KMS-11 (cell line): Measurements from ENCODE around the gene AKAP4.

Experiments
- H2AFZ ChIP-seq: fragments of 200-600 bp; sonication (generic); 2 replicates; pipeline ENCODE4 v1.6.1; 2016; ENCODE audit warnings: antibody characterized with exemption, mixed run types, low read depth
- H3K27ac ChIP-seq: fragments of 200-600 bp; sonication (generic); 2 replicates; pipeline ENCODE4 v1.6.1; 2016; ENCODE audit warnings: mild to moderate bottlenecking, mixed run types
- H3K27me3 ChIP-seq: fragments of 200-600 bp; sonication (generic); 2 replicates; pipeline ENCODE4 v1.6.1; 2017; ENCODE audit warnings: mild to moderate bottlenecking, low read depth, mixed run types, moderate library complexity; ENCODE audit not compliant: insufficient read depth
- H3K36me3 ChIP-seq: fragments of 200-600 bp; sonication (generic); 2 replicates; pipeline ENCODE4 v1.6.1; 2017; ENCODE audit warnings: mild to moderate bottlenecking, mixed run types; ENCODE audit not compliant: insufficient read depth
- H3K4me1 ChIP-seq: fragments of 200-600 bp; sonication (generic); 2 replicates; pipeline ENCODE4 v1.6.1; 2016; ENCODE audit warnings: mild to moderate bottlenecking, low read depth, mixed run types; ENCODE audit not compliant: poor library complexity, severe bottlenecking
- H3K4me2 ChIP-seq: fragments of 200-600 bp; sonication (generic); 2 replicates; pipeline ENCODE4 v1.7.0; 2016; ENCODE audit warnings: mild to moderate bottlenecking, mixed run types
- H3K4me3 ChIP-seq: fragments of 200-600 bp; sonication (generic); IDR thresholded peaks from 2 replicates; pipeline ENCODE4 v1.6.1; 2017; ENCODE audit warnings: low read depth, low read length, mixed read lengths; ENCODE audit not compliant: insufficient read depth
- H3K79me2 ChIP-seq: fragments of 200-600 bp; sonication (generic); 2 replicates; pipeline ENCODE4 v1.6.1; 2016; ENCODE audit warnings: low read depth, mixed run types; ENCODE audit not compliant: insufficient read depth
- H3K9ac ChIP-seq: fragments of 200-600 bp; sonication (generic); 2 replicates; pipeline ENCODE4 v1.6.1; 2016; ENCODE audit warnings: mild to moderate bottlenecking, mixed run types
- H4K20me1 ChIP-seq: fragments of 200-600 bp; sonication (generic); 2 replicates; pipeline ENCODE4 v1.6.1; 2016; ENCODE audit warnings: mild to moderate bottlenecking, mixed run types; ENCODE audit not compliant: insufficient read depth
- TF ChIP-seq, protein P1 (sequence below): fragments of 200-600 bp; sonication (generic); conservative IDR thresholded peaks from 2 replicates; pipeline ENCODE4 v1.6.1; 2017; ENCODE audit warnings: low read depth, mild to moderate bottlenecking, antibody characterized with exemption, low read length, moderate library complexity, mixed read lengths

Gene AKAP4

DNA sequence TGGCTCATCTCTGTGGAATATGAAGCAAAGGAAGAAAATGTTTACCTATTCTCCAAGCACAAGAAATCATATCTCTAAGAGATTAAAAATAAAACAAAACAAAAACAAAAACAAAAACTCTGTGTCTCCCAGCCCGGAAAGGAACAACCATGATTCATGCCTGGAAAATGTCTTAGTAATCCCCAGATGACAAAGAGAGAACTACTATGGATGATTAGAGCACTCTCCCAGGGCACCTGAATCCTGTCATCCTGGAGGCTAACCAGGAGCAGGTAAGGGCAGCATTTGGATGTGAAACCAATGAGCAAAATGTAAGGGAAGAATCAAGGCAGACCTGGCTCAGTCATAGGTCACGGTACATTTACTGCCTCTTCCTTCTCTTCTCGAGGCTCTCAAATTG is 1.7 kb upstream of the AKAP4 start:
- Histone ChIP-seq H3K4me2 (no peak overlapping the region), H3K27me3 (no peaks in the 10 kb centered on the region), H3K27ac (no peak overlapping the region), H4K20me1 (no peaks in the 10 kb centered on the region), H3K4me3 (no peak overlapping the region), H3K4me1 (peaks cover 6% of the 10 kb centered on the region), H3K9ac (no peak overlapping the region), H3K36me3 (no peaks in the 10 kb centered on the region), H2AFZ (no peak overlapping the region), H3K79me2 (no peaks in the 10 kb centered on the region)
- TF ChIP-seq, protein P1, sequence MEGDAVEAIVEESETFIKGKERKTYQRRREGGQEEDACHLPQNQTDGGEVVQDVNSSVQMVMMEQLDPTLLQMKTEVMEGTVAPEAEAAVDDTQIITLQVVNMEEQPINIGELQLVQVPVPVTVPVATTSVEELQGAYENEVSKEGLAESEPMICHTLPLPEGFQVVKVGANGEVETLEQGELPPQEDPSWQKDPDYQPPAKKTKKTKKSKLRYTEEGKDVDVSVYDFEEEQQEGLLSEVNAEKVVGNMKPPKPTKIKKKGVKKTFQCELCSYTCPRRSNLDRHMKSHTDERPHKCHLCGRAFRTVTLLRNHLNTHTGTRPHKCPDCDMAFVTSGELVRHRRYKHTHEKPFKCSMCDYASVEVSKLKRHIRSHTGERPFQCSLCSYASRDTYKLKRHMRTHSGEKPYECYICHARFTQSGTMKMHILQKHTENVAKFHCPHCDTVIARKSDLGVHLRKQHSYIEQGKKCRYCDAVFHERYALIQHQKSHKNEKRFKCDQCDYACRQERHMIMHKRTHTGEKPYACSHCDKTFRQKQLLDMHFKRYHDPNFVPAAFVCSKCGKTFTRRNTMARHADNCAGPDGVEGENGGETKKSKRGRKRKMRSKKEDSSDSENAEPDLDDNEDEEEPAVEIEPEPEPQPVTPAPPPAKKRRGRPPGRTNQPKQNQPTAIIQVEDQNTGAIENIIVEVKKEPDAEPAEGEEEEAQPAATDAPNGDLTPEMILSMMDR: no peak

GRCh38 chrX:50198348-50198747 is 2.5 kb downstream of the AKAP4 start:
- Histone ChIP-seq H3K4me1 (no peaks in the 10 kb centered on the region), H3K27ac (no peak overlapping the region), H3K36me3 (no peaks in the 10 kb centered on the region), H3K4me2 (no peak overlapping the region), H3K27me3 (no peaks in the 10 kb centered on the region), H3K79me2 (no peaks in the 10 kb centered on the region), H3K4me3 (no peak overlapping the region), H3K9ac (no peak overlapping the region), H2AFZ (no peak overlapping the region), H4K20me1 (no peaks in the 10 kb centered on the region)
- TF ChIP-seq, protein P1: no peak

DNA sequence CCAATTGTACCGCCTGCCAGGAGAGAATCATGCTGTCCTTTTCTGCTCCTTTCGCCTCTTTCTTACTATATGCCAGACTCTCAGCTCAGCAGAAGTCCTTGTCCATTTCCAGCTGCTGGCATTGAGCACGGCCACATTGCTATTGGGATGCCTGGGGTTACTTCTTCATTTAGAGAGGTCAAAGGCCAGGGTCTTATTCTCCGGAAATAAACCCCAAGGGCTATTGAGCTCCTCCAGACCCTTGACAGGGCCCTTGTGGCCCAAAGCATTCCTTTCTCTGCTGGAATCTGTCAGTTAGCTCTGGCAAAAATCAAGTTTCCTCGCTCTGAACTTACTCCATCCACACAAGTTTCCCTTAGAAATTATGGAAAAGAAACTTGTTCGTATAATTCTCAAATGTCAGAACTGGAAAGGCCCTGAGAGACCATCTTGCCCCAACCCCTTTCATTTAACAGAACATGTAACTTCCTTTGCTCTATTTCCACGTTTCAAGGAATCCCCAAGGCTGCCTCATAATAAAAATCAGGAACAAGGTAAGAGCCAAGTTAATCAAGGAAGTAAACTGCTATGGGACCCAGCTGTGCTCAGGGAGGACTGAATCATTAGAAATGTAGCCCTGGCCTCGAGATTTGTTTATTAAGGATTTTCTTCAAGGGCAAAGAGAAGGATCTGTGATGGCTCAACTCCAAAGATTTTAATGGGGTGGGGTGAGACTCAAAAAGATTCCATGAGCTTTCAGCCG is 11.8 kb downstream of the AKAP4 start:
- H3K36me3 ChIP-seq: no peaks in the 10 kb centered on the region
- H3K4me3 ChIP-seq: no peak overlapping the region
- no peaks in the 10 kb centered on the region for H3K4me1 ChIP-seq
- TF ChIP-seq, protein P1: no peak
- no peaks in the 10 kb centered on the region for H3K79me2 ChIP-seq
- H3K27ac ChIP-seq: no peak overlapping the region
- H3K4me2 ChIP-seq: no peak overlapping the region
- H2AFZ ChIP-seq: no peak overlapping the region
- H4K20me1 ChIP-seq: no peaks in the 10 kb centered on the region
- H3K9ac ChIP-seq: no peak overlapping the region
- H3K27me3 ChIP-seq: no peaks in the 10 kb centered on the region

DNA sequence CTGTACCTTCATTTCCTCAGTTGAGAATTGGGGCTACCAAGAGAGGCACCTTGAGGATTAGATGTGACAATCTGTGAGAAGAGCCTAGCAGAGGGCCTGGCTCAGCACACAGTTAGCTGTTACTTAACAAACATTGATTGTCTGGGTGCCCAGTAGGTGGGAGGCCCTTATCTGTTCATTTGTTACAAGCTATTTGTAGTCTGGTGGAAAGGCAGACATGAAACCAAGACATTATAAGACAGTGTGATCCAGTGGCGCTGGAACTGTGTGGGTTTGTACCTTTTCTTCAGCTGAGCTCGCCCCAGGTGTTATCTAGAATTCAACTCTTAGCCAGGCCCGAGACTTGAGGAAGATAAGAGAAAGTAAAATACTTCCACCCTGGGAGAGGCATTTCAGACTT is 16.9 kb downstream of the AKAP4 start:
- H4K20me1 ChIP-seq: no peaks in the 10 kb centered on the region
- H3K4me2 ChIP-seq: no peak overlapping the region
- no peak overlapping the region for H3K4me3 ChIP-seq
- H3K36me3 ChIP-seq: no peaks in the 10 kb centered on the region
- TF ChIP-seq, protein P1: no peak
- H3K9ac ChIP-seq: no peak overlapping the region
- H2AFZ ChIP-seq: no peak overlapping the region
- no peak overlapping the region for H3K27ac ChIP-seq
- no peaks in the 10 kb centered on the region for H3K27me3 ChIP-seq
- H3K4me1 ChIP-seq: no peaks in the 10 kb centered on the region
- H3K79me2 ChIP-seq: no peaks in the 10 kb centered on the region
